Mesenchymal stem cell (in vitro differentiated cells and primary cell): ENCODE measurements around the gene CRACR2A.

Experiments
- DNase-seq: peaks from one replicate; pipeline ENCODE4 v3.0.0-alpha.2; 2013
- H2AFZ ChIP-seq: one replicate; pipeline ENCODE4 v1.6.1; 2013; ENCODE audit warnings: low read depth, mild to moderate bottlenecking, control low read depth, inconsistent platforms, low read length, moderate library complexity
- H2AK5ac ChIP-seq: 2 replicates; pipeline ENCODE4 v1.6.1; 2013; ENCODE audit warnings: low read length, moderate library complexity, mild to moderate bottlenecking, inconsistent platforms; ENCODE audit not compliant: severe bottlenecking
- H2BK120ac ChIP-seq: one replicate; pipeline ENCODE4 v1.6.1; 2013; ENCODE audit warnings: low read depth, mild to moderate bottlenecking, inconsistent platforms, low read length, moderate library complexity
- H2BK12ac ChIP-seq, 2 experiments: one replicate each; pipeline ENCODE4 v1.6.1; 2013; ENCODE audit warnings: inconsistent platforms in 2 of 2, low read length in 2 of 2, mild to moderate bottlenecking in 2 of 2, moderate library complexity in 2 of 2, control low read depth in 1 of 2
- H2BK15ac ChIP-seq: one replicate; pipeline ENCODE4 v1.6.1; 2013; ENCODE audit warnings: mild to moderate bottlenecking, low read depth, inconsistent platforms; ENCODE audit not compliant: poor library complexity, severe bottlenecking
- H2BK5ac ChIP-seq: 2 replicates; pipeline ENCODE4 v1.6.1; 2013; ENCODE audit warnings: low read depth, mild to moderate bottlenecking, low read length, control low read depth, inconsistent platforms; ENCODE audit not compliant: poor library complexity, severe bottlenecking
- H3K14ac ChIP-seq, 2 experiments: one replicate each; pipeline ENCODE4 v1.6.1; 2013; ENCODE audit warnings: inconsistent platforms in 2 of 2, low read length in 2 of 2, control low read depth in 1 of 2, mild to moderate bottlenecking in 1 of 2, moderate library complexity in 1 of 2
- H3K18ac ChIP-seq, 2 experiments: one replicate each; pipeline ENCODE4 v1.6.1; 2013; ENCODE audit warnings: inconsistent platforms in 2 of 2, low read length in 2 of 2, control low read depth in 1 of 2, low read depth in 1 of 2, mild to moderate bottlenecking in 1 of 2
- H3K23ac ChIP-seq, 2 experiments: one replicate each; pipeline ENCODE4 v1.6.1; 2013; ENCODE audit warnings: inconsistent platforms in 2 of 2, low read length in 2 of 2, mild to moderate bottlenecking in 2 of 2, moderate library complexity in 2 of 2, control low read depth in 1 of 2
- H3K27ac ChIP-seq: 2 replicates; pipeline ENCODE4 v1.5.1; 2013; ENCODE audit warnings: mild to moderate bottlenecking, moderate library complexity, low read length, control low read depth, inconsistent platforms; ENCODE audit not compliant: poor library complexity, severe bottlenecking
- H3K27me3 ChIP-seq, 2 experiments: 2 replicates each; pipeline versions ENCODE4 v1.6.1 to v1.7.0; 2013; ENCODE audit warnings: low read length in 2 of 2, mild to moderate bottlenecking in 2 of 2, moderate library complexity in 2 of 2, control low read depth in 1 of 2, inconsistent platforms in 1 of 2; ENCODE audit not compliant: control insufficient read depth in 1 of 2, insufficient read depth in 1 of 2
- H3K36me3 ChIP-seq, 2 experiments: 2 replicates each; pipeline versions ENCODE4 v1.6.1 to v1.7.0; 2013; ENCODE audit warnings: low read length in 2 of 2, control low read depth in 1 of 2, inconsistent platforms in 1 of 2, low read depth in 1 of 2, mild to moderate bottlenecking in 1 of 2; ENCODE audit not compliant: insufficient read depth in 2 of 2, control insufficient read depth in 1 of 2
- H3K4ac ChIP-seq, 2 experiments: one replicate each; pipeline ENCODE4 v1.6.1; 2013; ENCODE audit warnings: inconsistent platforms in 2 of 2, low read length in 2 of 2, mild to moderate bottlenecking in 2 of 2, moderate library complexity in 2 of 2, control low read depth in 1 of 2, low read depth in 1 of 2
- H3K4me1 ChIP-seq: 2 replicates; pipeline ENCODE4 v1.6.1; 2013; ENCODE audit warnings: low read depth, low read length, control low read depth; ENCODE audit not compliant: control insufficient read depth, insufficient read depth
- H3K4me2 ChIP-seq: 2 replicates; pipeline ENCODE4 v1.6.1; 2013; ENCODE audit warnings: low read length, mild to moderate bottlenecking, inconsistent platforms; ENCODE audit not compliant: poor library complexity, severe bottlenecking
- H3K4me3 ChIP-seq, 2 experiments: 2 replicates each; pipeline versions ENCODE4 v1.5.1 to v1.7.0; 2013; ENCODE audit warnings: low read length in 2 of 2, mild to moderate bottlenecking in 2 of 2, control low read depth in 1 of 2, low read depth in 1 of 2; ENCODE audit not compliant: insufficient read depth in 1 of 2
- H3K79me1 ChIP-seq: replicated peaks from 2 replicates; pipeline ENCODE4 v1.6.1; 2013; ENCODE audit warnings: mild to moderate bottlenecking, control low read depth, low read length, inconsistent platforms; ENCODE audit not compliant: poor library complexity, severe bottlenecking
- H3K9ac ChIP-seq: 2 replicates; pipeline ENCODE4 v1.7.0; 2013; ENCODE audit warnings: mild to moderate bottlenecking, low read length, moderate library complexity
- H3K9me3 ChIP-seq: 2 replicates; pipeline ENCODE4 v1.7.0; 2013; ENCODE audit warnings: mild to moderate bottlenecking, low read length; ENCODE audit not compliant: control insufficient read depth
- H4K8ac ChIP-seq: one replicate; pipeline ENCODE4 v1.6.1; 2013; ENCODE audit warnings: inconsistent platforms, mild to moderate bottlenecking, low read length, moderate library complexity
- H4K91ac ChIP-seq: one replicate; pipeline ENCODE4 v1.6.1; 2013; ENCODE audit warnings: mild to moderate bottlenecking, low read length, inconsistent platforms
- WGBS: methylation state at CpG from one replicate; pipeline ENCODE4 v1.1.7; 2013; ENCODE audit warnings: mixed read lengths; 5-methylcytosine and 5-hydroxymethylcytosine counted together

Gene CRACR2A

GRCh38 chr12:3686463-3686862 lies 66.4 kb downstream of the CRACR2A start:
- Histone ChIP-seq H2AFZ (no peak overlapping the region), H3K18ac (no peak overlapping the region), H3K4ac (no peak overlapping the region), H2AK5ac (no peak overlapping the region), H3K9me3 (peaks cover 15% of the 10 kb centered on the region), H4K8ac (no peak overlapping the region), H2BK5ac (no peak overlapping the region), H3K27ac (no peak overlapping the region), H4K91ac (no peak overlapping the region), H3K9ac (no peak overlapping the region), H2BK120ac (no peak overlapping the region), H2BK15ac (no peak overlapping the region), H2BK12ac (no peak overlapping the region), H3K79me1 (no peaks in the 10 kb centered on the region), H3K4me2 (no peak overlapping the region), H3K27me3 (no peaks in the 10 kb centered on the region), H3K4me1 (no peaks in the 10 kb centered on the region), H3K23ac (no peak overlapping the region), H3K36me3 (peaks cover 0 to 3% of the 10 kb centered on the region in 2 experiments), H3K4me3 (no peak overlapping the region), H3K14ac (no peak overlapping the region)
- no peak for DNase-seq
- WGBS: 55% methylated on average over 2 of the region's 2 CpGs

DNA sequence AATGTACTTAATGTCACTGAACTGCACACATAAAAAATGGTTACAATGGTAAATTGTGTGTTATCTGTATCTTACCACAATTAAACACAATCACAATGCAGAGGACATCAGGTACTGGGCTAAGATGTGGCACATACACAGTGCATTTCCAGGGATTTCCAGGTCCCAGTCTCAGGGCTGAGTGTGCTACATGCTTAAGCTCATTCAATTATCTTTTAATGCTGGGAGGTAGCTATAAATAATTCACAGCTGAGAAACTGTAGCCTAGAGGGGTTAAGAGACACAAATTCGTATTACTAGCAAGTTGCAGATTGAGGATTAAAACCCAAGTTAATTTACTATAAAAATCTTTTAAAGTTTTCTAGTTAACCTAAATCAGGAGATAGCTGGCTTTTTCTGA lies 67.1 kb downstream of the CRACR2A start:
- Histone ChIP-seq H2BK15ac (no peak overlapping the region), H3K4me1 (no peaks in the 10 kb centered on the region), H3K18ac (no peak overlapping the region), H2BK120ac (no peak overlapping the region), H3K4ac (no peak overlapping the region), H3K27ac (no peak overlapping the region), H2AFZ (no peak overlapping the region), H3K4me2 (no peak overlapping the region), H2AK5ac (no peak overlapping the region), H3K36me3 (no peaks in the 10 kb centered on the region), H2BK5ac (no peak overlapping the region), H3K23ac (no peak overlapping the region), H2BK12ac (no peak overlapping the region), H3K79me1 (no peaks in the 10 kb centered on the region), H3K9me3 (peaks cover 11% of the 10 kb centered on the region), H3K14ac (no peak overlapping the region), H4K91ac (no peak overlapping the region), H3K9ac (no peak overlapping the region), H4K8ac (no peak overlapping the region), H3K27me3 (no peaks in the 10 kb centered on the region), H3K4me3 (no peak overlapping the region)
- no peak for DNase-seq
- no CpG with 5 or more reads among the region's 1 CpG for WGBS

- DNase-seq: peak; percentile 24
- Histone ChIP-seq H3K9me3 (peaks cover 10% of the 10 kb centered on the region), H3K14ac (no peak overlapping the region), H4K8ac (no peak overlapping the region), H3K23ac (no peak overlapping the region), H3K27ac (no peak overlapping the region), H3K4ac (no peak overlapping the region), H2AFZ (no peak overlapping the region), H2BK15ac (no peak overlapping the region), H2BK12ac (no peak overlapping the region), H2AK5ac (no peak overlapping the region), H3K36me3 (peaks cover 3 to 8% of the 10 kb centered on the region in 2 experiments), H3K4me3 (no peak overlapping the region), H3K4me2 (no peak overlapping the region), H3K9ac (no peak overlapping the region), H3K18ac (no peak overlapping the region), H2BK5ac (no peak overlapping the region), H3K4me1 (no peaks in the 10 kb centered on the region), H3K79me1 (no peaks in the 10 kb centered on the region), H2BK120ac (no peak overlapping the region), H3K27me3 (no peaks in the 10 kb centered on the region), H4K91ac (no peak overlapping the region)
- 65% methylated on average over 10 of the region's 12 CpGs for WGBS
Measured at GRCh38 chr12:3684449-3685051, 68.4 kb downstream of the CRACR2A start.

DNA sequence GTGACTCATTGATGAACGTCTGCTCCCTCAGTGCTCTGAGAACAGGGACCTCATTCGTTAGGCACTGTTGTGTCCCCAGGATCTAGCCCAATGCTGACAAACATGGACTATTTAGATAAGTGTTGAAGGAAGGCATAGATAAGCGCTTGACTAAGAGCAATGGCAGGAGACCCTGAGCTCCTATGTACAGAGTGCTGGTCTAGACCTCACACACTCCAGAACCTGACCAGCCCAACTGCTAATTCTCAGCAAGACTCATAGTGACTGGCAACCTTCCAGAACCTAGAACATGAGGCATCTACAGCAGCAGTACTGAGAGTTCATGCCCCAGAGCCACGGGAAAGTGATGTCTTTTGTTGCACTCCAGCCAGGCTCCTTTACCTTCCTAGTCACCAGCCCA lies 69.2 kb downstream of the CRACR2A start:
- H4K8ac ChIP-seq: no peak overlapping the region
- H4K91ac ChIP-seq: no peak overlapping the region
- DNase-seq: peak; percentile 5
- no peak overlapping the region for H3K4ac ChIP-seq
- no peak overlapping the region for H3K4me2 ChIP-seq
- H2BK5ac ChIP-seq: no peak overlapping the region
- H2BK12ac ChIP-seq: no peak overlapping the region
- H3K4me3 ChIP-seq: no peak overlapping the region
- H2BK15ac ChIP-seq: no peak overlapping the region
- WGBS: 74% methylated on average over 4 of the region's 4 CpGs
- H3K79me1 ChIP-seq: no peaks in the 10 kb centered on the region
- H3K23ac ChIP-seq: no peak overlapping the region
- no peak overlapping the region for H3K18ac ChIP-seq
- no peak overlapping the region for H3K14ac ChIP-seq
- H3K27ac ChIP-seq: no peak overlapping the region
- peaks cover 3 to 16% of the 10 kb centered on the region in 2 experiments for H3K36me3 ChIP-seq
- no peak overlapping the region for H2BK120ac ChIP-seq
- H2AK5ac ChIP-seq: no peak overlapping the region
- H3K4me1 ChIP-seq: no peaks in the 10 kb centered on the region
- H3K9me3 ChIP-seq: peaks cover 5% of the 10 kb centered on the region
- H2AFZ ChIP-seq: no peak overlapping the region
- no peak overlapping the region for H3K9ac ChIP-seq
- no peaks in the 10 kb centered on the region for H3K27me3 ChIP-seq
